GM21390 (cell line): ENCODE results near the gene HOXA13.

Experiments used
- ATAC-seq: cut with Tn5 transposase; IDR thresholded peaks from one replicate; pipeline ENCODE4 v1.9.1; 2021; ENCODE audit not compliant: unreplicated experiment

The HOXA13 gene

DNA sequence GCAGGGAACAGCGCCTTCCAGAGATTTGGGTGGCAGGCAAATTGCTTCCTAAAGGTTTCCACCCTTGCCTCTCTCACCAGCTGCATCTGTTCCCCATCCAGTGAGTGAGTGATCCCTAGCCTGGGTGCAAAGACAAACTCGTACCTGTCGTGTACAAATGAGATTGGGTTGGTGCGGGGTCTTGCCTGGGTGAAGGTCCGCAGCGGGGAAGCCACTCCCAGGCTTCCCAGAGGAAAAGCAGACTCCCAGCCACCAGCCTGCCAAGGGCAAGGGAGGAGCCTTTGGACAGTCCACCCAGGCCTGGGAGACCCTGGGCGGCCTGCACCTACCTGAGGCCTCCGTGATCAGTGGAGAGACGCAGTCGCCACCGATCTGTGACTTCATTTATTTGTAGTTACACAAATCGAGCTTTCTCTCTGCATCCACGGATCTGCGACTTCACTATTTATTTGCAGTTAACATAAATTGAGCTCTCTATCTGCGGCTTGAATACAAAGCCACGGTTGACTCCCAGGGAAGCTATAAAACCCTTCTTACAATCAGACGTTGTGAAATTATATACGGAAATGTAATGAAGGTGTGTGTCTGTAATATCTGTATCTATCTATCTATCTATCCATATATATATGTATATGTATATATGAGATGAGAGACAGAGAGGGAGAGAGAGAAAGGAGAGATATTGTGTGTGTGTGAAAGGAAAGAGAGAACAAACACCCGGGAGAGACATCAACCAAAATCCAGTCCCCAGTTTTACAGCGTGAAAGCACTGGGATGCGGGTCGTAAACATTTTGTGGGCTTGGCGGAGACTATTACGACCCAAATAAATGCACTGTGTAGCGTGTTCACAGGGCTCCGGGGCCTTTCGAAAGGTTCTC lies 40.4 kb downstream of the HOXA13 start:
- ATAC-seq = no peak

GRCh38 chr7:27158436-27159265 lies 41.2 kb downstream of the HOXA13 start:
- ATAC-seq = no peak

DNA sequence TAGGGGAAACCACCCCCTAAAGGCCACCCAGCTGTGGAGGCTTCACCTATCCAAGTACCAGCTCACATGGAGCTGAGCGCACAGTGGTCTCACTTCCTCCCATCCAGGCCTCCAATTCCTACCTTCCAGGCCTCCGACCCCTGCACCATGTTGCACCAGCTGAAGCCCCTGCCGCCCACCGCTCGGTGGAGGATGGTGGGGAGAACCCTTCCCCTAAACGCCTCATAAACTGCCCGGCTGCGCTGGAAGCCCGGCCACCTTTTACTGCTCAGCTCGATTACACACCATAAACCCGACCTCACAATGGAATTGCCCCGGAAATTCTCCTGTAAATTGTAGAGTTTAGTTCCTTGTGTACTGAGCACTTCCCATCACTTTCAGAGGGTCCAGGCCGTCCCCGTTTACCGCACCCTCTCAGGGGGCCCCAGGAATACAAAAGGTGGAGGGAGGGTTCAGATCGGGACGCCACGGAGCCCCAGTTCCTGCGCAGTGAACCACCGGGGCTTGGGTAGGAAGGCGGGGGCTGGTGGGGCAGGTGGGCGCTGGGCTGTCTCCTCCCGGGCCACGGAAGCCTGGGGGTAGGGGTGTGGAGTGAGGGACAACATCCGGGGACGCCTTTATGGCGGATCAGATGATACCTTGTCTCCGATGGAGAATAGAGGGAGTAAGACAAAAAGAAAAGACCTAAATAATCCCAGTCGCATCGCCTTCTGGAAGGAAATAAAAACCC lies 42.0 kb downstream of the HOXA13 start:
- no peak for ATAC-seq

DNA sequence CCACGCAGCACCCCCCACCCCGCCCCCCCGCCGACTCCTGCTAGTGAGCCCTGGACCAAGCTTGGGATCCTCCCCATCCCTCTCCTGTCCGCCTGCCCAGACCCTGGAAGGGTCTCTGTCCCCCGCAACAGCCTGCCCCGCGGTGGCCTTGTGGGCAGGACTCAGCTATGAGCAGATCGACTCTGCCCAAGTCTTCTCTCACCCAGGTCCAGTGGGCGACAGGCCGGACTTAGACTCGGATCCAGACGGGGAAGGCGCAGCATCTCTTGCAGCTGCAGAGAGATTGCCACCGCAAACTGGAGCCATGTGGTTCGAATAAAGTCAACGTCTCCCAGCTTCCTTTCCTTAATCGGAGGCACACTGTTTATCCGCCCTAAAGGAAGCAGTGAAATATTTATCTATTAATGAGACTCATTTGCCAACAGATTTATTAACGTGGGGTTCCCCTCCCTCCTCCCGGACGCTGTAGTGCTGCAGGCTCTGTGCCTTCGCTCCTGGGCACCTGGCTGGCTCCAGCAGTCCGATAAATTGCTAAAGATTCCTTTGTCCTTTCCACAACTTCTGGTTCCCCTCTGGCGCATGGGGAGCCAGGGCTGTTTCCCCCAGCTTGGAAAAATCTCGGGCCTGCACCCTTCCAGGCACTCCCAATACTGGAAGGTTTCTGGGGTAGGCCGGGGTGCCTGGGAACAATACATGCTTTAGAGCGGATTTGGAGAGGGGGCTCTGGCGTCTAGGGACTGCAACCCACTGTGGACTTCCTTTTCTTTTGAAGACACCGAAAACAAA lies 42.8 kb downstream of the HOXA13 start:
- no peak for ATAC-seq

DNA sequence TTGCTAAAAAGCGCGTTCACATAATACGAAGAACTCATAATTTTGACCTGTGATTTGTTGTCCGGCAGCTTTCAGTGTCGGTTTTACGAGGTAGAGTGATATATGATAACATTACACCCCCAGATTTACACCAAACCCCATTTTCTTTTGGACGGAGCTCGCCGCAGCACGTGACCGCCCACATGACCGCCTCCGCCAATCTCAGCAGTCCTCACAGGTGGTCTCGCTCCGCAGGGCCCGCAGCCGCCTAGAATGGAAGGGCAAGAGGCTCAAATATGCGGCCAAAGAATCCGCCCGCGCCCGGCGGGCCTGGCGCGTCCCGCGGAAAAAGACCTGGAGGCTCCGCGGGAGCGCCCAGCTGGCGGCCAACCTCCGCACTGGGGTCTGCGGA lies 43.4 kb downstream of the HOXA13 start, which contains the start of gene HOXA7:
Gene HOXA7, minus strand, starts transcription at position 168 of the 391 bp plus-strand sequence. Its CDS starts 130 bp downstream, at position 38.
- no peak for ATAC-seq

GRCh38 chr7:27155816-27156507 lies 43.9 kb downstream of the HOXA13 start:
- ATAC-seq = no peak

GRCh38 chr7:27154901-27155815 lies 44.7 kb downstream of the HOXA13 start:
- ATAC-seq = no peak

DNA sequence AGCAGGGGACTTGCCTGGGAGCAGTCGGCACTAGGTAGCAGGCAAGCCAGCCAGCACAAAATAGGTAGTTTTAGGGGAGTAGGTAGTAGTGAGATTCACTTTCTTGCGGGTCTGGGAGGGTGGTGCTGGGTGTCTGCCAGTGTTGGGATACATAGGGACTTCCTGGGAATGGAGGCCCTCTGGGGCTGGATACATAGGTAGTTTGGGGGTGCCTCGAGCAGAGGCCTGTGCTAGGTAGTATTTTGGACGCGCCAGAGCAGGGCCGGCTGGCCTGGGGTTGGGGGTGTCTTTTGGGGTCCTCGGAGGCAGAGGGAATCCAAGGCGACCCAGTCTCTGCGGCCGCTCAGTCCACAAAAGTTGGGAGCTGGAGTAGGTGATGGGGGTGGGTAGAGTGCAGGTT lies 45.5 kb downstream of the HOXA13 start:
- no peak for ATAC-seq

- no peak for ATAC-seq
Measured at GRCh38 chr7:27153526-27153925, 46.4 kb downstream of the HOXA13 start.

- no peak for ATAC-seq
Measured at GRCh38 chr7:27152816-27153442, 47.0 kb downstream of the HOXA13 start.

GRCh38 chr7:27151931-27152815 lies 47.7 kb downstream of the HOXA13 start, which contains the start of gene HOXA3:
Gene HOXA3 (minus strand): TSS chr7:27152583. CDS start chr7:27110640, 41,943 bp downstream.
- ATAC-seq = no peak

DNA sequence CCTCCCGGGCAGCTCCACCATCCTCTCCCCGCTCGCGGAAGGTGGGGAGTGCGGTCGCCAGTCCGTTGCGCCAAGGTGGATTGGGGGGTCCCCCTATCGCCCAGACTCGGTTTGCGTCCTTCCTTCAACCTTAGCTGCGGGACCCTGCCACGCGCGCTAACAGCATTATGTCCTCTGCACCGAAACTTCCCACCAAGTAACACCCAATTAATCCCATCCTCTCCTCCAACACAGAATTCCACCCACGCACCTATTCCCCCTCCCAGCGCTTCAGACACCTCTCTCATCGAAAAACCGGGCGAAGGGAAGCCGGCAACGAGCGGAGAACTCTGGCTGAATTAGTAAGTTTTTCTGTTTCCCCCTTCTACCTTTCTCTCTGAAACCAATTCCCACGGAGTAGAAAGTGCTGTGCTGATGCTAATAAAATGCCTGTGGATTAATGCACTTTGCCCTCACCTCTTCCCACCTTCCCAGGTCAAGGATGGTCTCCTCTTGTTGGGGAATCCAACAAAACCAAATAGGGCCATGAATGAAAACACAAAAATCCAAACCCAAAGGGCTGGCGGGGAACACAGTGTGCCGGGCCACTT lies 48.5 kb downstream of the HOXA13 start:
- no peak for ATAC-seq

GRCh38 chr7:27150568-27151340 lies 49.1 kb downstream of the HOXA13 start:
- ATAC-seq = peak; percentile 89

DNA sequence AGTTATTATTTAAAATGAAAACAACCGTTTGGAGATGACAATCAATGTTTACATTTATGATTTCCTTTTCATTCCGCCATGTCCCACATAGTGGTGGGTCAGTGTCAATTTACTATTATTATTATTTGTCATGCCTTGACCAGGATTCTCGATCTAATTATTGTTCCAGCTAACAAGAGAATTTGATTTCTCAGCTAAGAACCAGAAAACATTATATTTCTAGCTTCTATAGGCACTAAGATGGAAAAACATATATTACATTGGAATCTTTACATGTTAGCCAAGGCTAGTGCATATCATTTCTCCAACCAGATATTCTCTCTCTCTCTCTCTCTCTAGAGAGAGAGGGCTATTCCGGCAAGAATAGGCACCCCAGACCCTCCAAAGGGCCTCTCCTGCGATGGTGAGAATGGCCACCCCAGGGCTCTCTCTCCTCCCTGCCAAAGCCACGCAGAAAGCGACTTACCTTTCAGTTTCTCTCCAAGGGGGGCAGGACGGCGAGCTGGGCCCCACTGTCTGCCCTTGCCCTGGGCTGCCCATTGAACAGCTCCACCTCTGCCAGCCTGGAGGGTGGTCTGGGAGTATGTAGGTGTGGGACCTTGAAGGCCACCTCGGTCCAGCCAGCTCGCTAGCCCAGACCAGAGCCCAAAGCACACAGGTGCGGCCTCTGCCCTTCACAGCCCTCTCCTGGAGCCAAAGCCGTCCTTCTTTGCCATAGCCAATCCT lies 49.9 kb downstream of the HOXA13 start:
- peak; percentile 9 for ATAC-seq
